GM18907 (cell line): Measurements from ENCODE around the gene KDELR3.

Experiments used
- ATAC-seq: cut with Tn5 transposase; IDR thresholded peaks from one replicate; pipeline ENCODE4 v1.9.1; 2021; ENCODE audit warnings: mild to moderate bottlenecking, moderate library complexity; ENCODE audit not compliant: unreplicated experiment

The KDELR3 gene

GRCh38 chr22:38481162-38481870, 13.4 kb downstream of the KDELR3 start:
- ATAC-seq: no peak

DNA sequence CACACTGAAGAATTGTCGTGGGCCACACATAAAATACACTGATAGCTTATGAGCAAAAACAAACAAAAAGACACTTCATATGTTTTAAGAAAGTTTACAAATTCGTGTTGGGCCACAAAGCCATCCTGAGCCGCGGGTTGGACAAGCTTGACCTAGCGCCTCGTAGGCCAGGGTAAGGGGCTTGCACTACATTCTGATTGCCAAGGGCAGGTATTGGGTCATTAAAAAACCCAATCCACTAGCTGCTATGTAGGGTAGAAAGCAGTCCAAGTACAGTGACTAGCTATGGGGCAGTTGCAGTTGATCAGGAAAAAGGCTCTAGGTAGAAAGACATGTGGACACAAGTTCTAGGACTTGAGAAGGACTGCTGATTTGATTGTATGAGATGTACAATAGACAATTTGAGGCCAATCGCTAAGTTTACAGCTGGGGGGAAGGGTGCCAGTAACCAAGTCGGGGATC, 14.0 kb downstream of the KDELR3 start:
- no peak for ATAC-seq

DNA sequence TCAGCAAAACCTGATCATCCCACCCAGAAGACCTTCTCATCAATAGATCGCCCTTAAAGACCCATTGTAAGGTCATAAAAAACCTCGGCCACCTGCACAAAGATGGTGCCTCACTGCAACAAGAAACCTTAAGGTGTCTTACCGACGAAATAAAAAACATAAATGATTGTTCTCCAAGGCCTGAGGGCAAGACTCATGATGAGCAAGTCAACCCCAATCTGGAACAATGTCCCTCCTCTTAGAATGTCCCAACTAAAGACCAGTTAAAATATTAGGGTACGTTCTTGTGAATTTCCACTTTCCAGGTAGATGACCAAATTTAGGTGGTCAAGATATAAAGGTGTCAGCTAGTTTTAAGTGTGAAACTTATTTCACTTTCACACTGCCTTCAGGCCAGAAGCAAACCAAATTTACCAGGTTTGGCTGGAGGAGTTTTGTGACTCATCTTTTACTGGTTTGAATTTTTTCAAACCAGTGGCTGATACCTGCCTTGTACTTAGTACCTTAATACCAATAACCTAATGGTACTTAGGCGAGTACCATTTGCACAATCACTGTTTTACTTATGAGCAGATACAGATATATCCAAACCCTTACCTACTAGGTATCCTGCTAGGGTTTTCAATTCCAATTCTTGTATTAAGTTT, 14.9 kb downstream of the KDELR3 start:
- no peak for ATAC-seq

GRCh38 chr22:38484244-38484643, 16.3 kb downstream of the KDELR3 start:
- no peak for ATAC-seq

DNA sequence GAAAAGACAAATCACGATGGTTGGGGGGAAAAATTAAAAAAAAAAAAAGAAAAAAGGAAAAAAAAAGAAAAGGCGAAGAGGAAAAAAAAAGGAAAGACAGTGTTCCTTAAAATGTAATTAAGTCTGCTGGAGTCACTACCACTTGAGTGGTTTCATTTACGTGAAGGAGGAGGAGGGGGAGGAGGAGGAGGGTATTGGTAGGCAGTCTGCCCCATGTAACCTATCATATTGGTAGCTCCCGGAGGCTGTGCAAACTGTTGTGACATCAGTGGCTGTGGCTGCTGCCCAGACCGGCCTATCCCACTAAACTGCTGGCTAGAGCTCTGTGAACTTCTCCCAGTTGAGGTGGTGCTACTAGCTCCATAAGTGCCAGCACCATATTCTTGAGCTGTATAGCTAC, 17.9 kb downstream of the KDELR3 start:
- no peak for ATAC-seq

- ATAC-seq: no peak
These were observed 20.1 kb downstream of the KDELR3 start for GRCh38 chr22:38487946-38488345.

DNA sequence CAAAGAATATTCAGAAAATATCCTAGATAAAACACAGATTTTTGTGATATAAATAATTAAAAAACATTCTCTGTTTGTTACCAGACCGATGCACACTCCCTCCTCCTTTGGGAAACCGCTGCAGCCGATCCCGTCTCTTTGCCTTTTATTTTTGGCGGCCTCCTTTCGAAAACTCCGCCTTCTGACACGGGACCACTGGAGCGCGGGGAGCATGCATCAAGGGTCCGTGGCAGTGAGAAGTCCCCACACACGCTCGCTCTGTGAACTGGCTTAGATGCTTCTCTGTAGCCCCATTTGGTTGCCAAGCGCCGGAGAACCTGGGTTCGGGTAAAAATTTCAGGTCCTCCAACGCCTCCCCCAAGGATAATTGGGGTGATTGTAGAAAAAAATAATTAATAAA, 21.2 kb downstream of the KDELR3 start:
- ATAC-seq: no peak

DNA sequence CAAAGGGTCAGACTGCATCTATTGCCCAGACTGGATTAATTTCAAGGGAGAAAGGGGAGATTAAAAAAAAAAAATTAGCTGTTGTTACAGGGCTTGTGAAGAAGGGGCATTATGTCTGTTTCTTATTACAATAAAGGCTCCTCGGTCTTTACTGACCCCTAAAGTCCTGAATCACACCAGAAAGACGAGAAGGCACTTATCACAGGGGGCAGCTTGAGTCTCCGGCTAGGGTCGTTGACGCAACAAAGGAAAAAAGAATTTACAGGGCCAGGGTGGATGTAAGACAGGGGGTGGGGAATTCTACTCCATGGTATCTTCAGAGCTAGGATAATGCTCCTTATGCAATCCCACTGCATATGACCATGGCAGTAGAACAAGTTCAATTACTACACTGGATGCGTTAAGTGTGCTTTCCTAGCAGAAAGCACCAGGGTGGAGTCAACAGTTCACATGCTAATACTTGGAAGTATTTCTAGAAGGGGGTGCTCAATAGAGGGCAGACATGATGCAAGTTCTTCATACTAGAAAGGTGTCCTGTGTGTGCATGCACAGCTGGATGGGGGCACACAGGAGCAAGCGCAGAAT, 21.8 kb downstream of the KDELR3 start:
- ATAC-seq: no peak

GRCh38 chr22:38490475-38490874, 22.6 kb downstream of the KDELR3 start:
- no peak for ATAC-seq

- ATAC-seq: no peak
These were observed 23.0 kb downstream of the KDELR3 start for GRCh38 chr22:38490915-38491314.

DNA sequence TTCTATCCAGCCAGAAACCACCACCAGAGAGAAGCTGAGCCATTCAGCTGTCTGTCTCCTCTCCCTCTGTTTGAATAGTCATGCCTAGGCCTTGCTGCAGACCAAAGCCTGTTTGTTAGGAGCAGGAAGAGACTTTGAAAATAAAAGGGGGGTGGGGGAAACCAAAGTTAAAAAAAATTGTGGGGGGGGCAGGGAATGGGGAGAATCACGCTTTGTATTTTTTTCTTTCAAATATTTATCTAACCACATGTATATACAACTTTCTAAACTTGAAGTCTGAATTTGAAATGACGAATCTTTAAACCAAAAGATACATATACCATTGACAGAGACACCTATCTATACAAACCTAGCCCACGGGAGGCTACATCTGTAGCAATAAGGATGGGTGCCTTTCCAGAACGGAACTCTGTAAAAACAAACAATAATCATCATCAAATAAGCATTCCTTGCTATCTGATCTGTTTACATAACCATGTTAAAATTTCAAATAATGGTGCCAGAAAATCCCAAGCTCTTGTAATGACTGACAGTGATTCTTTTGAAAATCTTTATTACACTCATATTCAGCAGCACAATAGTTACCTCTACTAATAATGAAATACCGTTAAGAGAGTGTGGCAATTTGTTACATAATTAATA, 23.9 kb downstream of the KDELR3 start:
- ATAC-seq: no peak

DNA sequence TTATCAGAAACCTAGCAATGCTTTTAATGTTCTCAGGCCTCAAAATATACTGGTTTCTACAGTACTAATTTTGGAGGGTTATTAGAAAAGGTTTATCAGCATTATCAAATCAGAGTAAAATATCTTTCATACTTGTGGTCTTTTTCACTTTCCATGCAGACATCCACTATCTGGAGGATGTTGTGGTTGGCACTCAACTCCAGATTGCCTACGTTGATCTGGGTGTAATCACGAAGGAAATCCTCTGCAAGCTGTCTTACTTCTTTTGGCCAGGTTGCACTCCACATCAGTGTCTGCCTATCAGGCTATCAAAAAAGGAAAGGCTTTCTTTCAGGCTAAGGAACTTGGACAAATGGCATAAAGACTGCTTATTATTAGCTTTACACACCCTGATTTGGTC, 26.6 kb downstream of the KDELR3 start:
- no peak for ATAC-seq

DNA sequence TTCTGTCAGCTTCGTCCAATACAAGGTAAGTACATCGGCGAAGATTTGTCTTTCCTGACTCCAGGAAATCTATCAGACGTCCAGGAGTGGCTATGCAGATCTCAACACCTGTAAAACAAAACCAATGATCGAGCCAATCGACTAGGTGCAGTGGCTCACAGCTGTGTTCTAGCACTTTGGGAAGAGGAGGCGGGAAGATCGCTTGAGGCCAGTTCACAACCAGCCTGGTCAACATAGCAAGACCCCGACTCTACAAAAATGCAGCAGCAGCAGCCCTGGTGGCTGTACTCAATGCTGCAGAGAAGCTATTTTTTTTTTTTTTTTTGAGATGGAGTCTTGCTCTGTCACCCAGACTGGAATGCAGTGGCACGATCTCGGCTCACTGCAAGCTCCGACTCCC, 27.0 kb downstream of the KDELR3 start:
- no peak for ATAC-seq

GRCh38 chr22:38497869-38498268, 30.0 kb downstream of the KDELR3 start:
- no peak for ATAC-seq

DNA sequence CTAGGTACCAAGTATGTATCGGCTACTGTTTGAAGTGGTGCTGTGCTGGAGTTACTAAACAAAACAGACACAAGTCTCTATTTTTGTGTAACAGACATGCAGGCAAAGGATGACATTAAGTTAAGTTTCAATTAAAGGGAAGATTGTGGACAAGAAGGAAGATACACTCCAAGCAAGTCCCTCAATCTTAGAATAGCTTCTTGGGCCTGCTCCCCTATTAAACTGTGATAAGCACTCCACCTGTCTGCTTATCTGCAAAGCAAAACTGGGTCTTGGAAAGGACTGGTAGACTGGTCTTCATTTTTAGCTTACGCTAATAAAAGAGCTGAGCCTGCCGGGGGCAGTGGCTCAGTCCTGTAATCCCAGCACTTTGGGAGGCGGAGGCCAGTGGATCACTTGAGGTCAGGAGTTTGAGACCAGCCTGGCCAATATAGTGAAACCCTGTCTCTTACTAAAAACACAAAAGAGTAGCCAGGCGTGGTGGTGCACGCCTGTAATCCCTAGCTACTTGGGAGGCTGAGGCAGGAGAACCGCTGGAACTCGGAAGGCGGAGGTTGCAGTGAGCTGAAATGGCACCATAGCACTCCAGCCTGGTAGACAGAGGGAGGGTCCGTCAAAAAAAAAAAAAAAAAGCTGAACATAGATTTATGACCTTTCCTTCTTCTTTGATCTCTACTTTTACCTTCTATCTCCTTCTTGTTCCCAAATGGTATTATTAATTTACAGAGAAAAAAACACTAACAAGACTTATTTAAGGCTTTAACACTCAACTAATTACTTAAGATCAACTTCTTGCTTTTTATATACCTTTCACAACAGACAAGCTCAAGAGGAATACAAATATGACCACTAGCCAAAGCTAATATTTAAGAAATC, 34.1 kb downstream of the KDELR3 start:
- ATAC-seq: no peak

- no peak for ATAC-seq
These were observed 35.1 kb downstream of the KDELR3 start for GRCh38 chr22:38503021-38503420.

DNA sequence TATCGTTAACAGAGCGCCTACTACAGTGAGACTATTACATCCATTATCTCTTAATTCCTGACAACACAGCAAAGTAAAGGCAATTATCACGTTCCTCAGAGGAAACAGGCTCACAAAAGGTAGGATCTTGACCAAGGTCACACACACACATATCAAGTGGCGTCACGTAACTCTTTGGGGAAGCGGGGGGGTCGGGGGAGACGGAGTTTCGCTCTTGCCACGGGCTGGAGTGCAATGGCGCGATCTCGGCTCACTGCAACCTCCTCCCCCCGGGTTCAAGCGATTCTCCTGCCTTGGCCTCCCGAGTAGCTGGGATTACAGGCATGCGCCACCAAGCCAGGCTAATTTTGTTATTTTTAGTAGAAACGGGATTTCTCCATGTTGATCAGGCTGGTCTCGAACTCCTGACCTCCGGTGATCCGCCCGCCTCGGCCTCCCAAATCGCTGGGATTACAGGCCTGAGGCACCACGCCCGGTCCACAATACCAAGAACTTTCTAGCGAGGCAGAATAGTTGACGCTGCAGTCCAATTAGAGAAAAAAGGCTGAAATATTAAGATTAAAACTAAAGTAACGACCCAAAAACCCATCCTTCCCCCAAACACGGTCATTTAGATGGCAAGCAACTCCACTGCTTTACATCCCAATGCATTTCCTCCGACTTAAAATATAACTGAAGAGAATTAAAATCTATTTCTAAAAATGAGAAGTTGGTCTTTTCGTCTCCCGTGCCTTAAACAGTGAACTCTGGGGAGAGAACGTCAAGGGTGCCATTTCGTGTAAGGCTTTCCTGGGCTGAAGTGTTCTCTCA, 37.0 kb downstream of the KDELR3 start:
- no peak for ATAC-seq

DNA sequence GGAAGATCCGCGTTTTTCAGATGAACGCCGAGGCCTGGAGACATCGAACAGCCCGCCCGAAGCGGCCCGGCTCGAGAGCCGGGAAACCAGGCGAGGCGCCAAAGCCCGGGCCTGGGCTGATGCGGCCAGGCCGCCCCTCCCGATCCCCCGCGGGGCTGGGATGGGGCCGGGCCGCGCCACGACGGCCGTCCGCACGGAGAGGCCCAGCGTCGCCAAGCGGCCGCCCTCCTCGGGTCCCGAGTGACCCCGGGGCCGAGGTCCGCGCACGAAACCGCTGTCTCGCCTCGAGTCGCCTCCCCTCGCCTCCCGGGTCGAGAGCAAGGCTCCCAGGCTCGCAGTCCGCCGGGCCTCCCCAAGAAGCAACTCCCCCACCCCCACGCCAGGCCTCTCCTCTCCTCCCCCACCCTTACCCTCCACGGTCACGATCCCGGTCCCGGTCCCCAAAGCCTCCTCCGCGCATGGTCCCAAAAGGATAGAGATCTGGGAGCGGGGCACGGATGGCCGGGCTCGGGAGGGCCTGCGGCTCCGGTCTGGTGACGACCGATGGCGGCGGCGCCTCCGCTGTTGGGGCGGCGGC, 37.7 kb downstream of the KDELR3 start:
- ATAC-seq: peak; percentile 32

DNA sequence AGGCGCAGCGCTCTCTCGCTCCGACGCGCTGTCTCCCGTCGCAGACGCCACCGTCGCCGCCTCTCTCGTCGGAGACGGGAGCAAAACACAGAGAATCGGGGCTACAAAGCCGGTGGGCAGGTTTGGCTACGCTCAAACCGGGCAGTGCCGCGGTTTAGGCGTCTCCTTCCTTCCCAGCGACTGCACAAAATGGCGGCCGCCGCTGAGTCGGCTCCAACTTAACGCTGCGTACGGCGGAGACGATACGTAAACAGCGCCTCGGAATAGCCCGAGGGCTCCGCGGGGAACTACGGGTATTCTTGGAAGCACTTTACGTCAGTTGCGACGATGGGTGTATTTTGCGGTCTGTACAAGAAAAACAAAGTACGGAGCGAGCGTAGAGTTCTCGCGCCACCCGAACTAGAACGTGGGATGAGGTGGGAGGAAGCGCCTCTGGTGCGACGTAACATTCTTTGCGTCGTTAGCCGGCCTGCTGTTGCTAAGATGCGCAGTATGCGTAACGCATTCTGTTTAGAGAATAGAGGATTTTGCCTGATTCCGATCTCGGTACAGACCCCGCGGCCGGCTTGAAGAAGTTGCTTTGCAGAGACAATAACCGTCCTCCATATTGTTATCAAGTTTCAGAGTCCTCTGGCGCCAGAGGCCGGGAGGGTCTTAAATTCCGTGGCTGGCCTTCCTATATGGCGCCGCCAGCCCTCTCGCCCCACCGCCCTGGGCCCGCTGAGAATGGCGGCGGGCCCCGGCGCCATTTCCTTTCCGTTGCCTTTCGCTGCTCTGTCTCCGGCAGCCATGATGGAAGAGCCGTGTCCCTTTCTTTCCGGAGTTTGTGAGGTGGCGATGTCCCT, 38.4 kb downstream of the KDELR3 start, which contains the start of gene DDX17:
TSS of gene DDX17 (minus strand) at position 194 of the 845 bp plus-strand sequence.
- peak; percentile 87 for ATAC-seq
